Keratinocyte (primary cell): Measurements from ENCODE around the gene PTPRT. TPM values are rescaled to one million over a fixed set of nuclear protein-coding genes. Genes with fewer than 3 reads are reported as not detected.

Experiments
- DNase-seq: peaks from one replicate; pipeline ENCODE4 v3.0.0-alpha.2; 2011; ENCODE audit warnings: low read depth, missing footprints, low spot score
- FAIRE-seq: peaks from 2 replicates; lab custom pipeline; 2011; peaks lifted over from hg19 to GRCh38; lab: Jason Lieb, UNC
- H2AFZ ChIP-seq: 2 replicates; pipeline ENCODE4 v1.6.0; 2012; ENCODE audit warnings: low read length, control low read depth, inconsistent platforms; ENCODE audit not compliant: control insufficient read depth
- H3K27ac ChIP-seq: 2 replicates; pipeline ENCODE4 v1.5.1; 2011; ENCODE audit warnings: low read length; ENCODE audit not compliant: control insufficient read depth, insufficient read depth
- H3K27me3 ChIP-seq: 3 replicates; pipeline ENCODE4 v1.6.0; 2011; ENCODE audit warnings: low read length; ENCODE audit not compliant: control insufficient read depth, insufficient read depth; ENCODE audit errors: extremely low read depth
- H3K36me3 ChIP-seq, 2 experiments: 2 replicates in 1 of 2; 3 replicates in 1 of 2; pipeline ENCODE4 v1.5.1; 2011; ENCODE audit warnings: low read length in 2 of 2, mild to moderate bottlenecking in 1 of 2; ENCODE audit not compliant: control insufficient read depth in 2 of 2, insufficient read depth in 2 of 2; ENCODE audit errors: extremely low read depth in 1 of 2
- H3K4me1 ChIP-seq: 3 replicates; pipeline ENCODE4 v1.5.1; 2011; ENCODE audit warnings: low read length; ENCODE audit not compliant: control insufficient read depth, insufficient read depth; ENCODE audit errors: extremely low read depth
- H3K4me2 ChIP-seq: 3 replicates; pipeline ENCODE4 v1.6.0; 2011; ENCODE audit warnings: low read depth, low read length; ENCODE audit not compliant: control insufficient read depth, insufficient read depth; ENCODE audit errors: extremely low read depth
- H3K4me3 ChIP-seq, 3 experiments: fragments of 200-600 bp in 1 of 3; sonication (generic) in 1 of 3; 2 replicates in 2 of 3; 3 replicates in 1 of 3; pipeline ENCODE4 v1.5.1; 2011 to 2016; ENCODE audit warnings: low read length in 3 of 3, mild to moderate bottlenecking in 3 of 3, control low read depth in 2 of 3, inconsistent platforms in 1 of 3, low read depth in 1 of 3, mixed read lengths in 1 of 3, mixed run types in 1 of 3, moderate library complexity in 1 of 3; ENCODE audit not compliant: control insufficient read depth in 2 of 3, insufficient read depth in 2 of 3; ENCODE audit errors: extremely low read depth in 1 of 3
- H3K79me2 ChIP-seq: 2 replicates; pipeline ENCODE4 v1.6.0; 2012; ENCODE audit warnings: low read length; ENCODE audit not compliant: control insufficient read depth, insufficient read depth
- H3K9ac ChIP-seq: 3 replicates; pipeline ENCODE4 v1.6.0; 2011; ENCODE audit warnings: low read length; ENCODE audit not compliant: control insufficient read depth, insufficient read depth; ENCODE audit errors: extremely low read depth
- H3K9me1 ChIP-seq: 3 replicates; pipeline ENCODE4 v1.6.0; 2011; ENCODE audit warnings: low read length; ENCODE audit not compliant: control insufficient read depth, insufficient read depth; ENCODE audit errors: extremely low read depth
- H3K9me3 ChIP-seq: 2 replicates; pipeline ENCODE4 v1.5.1; 2012; ENCODE audit warnings: low read depth, low read length; ENCODE audit not compliant: control insufficient read depth
- H4K20me1 ChIP-seq: 3 replicates; pipeline ENCODE4 v1.6.0; 2011; ENCODE audit warnings: low read length; ENCODE audit not compliant: control insufficient read depth, insufficient read depth; ENCODE audit errors: extremely low read depth
- CTCF ChIP-seq, 3 experiments: IDR thresholded peaks in 1 of 3; conservative IDR thresholded peaks in 1 of 3; optimal IDR thresholded peaks in 1 of 3; 2 replicates in 2 of 3; 3 replicates in 1 of 3; pipeline versions ENCODE3 to v1.5.1; 2011; ENCODE audit warnings: low read length in 3 of 3, mild to moderate bottlenecking in 3 of 3, moderate library complexity in 2 of 3, control low read depth in 1 of 3, inconsistent platforms in 1 of 3; ENCODE audit not compliant: insufficient read depth in 2 of 3; ENCODE audit errors: extremely low read depth in 1 of 3
- EZH2 ChIP-seq: IDR thresholded peaks from one replicate; pipeline ENCODE4 v1.6.1; 2012; ENCODE audit warnings: inconsistent platforms, mild to moderate bottlenecking, low read length, moderate library complexity
- dilution Hi-C: fragments of 300-500 bp; cut with MboI; formaldehyde crosslinking; loops from one replicate; pipeline ENCODE4 v1.7.0; 2020; ENCODE audit warnings: low sequenced_read_pairs; ENCODE audit not compliant: extremely low pct_ligation_motif_present
- polyA plus RNA-seq, 5 experiments: library from polyadenylated mRNA; depleted of rRNA in 3 of 5; stranded (reverse) in 3 of 5; stranded (forward) in 1 of 5; unstranded in 1 of 5; fragments of >200 nt; gene quantifications; 1 replicate in 1 of 5; 2 replicates in 3 of 5; 3 replicates in 1 of 5; pipeline versions ENCODE4 v1.2.1 to v1.2.3, GENCODE V29; 2011 to 2012; ENCODE audit warnings: missing spikeins in 2 of 5, low read depth in 1 of 5, low replicate concordance in 1 of 5

The PTPRT gene
- polyA plus RNA-seq, 1 donor (not counting 4 experiments of a cell fraction or from before 2014, with no cell fraction given): not detected

GRCh38 chr20:42100137-42100704, 1089.5 kb downstream of the PTPRT start:
- Histone ChIP-seq H2AFZ (no peak overlapping the region), H3K9ac (no peak overlapping the region), H3K4me2 (no peak overlapping the region), H4K20me1 (no peaks in the 10 kb centered on the region), H3K4me1 (no peaks in the 10 kb centered on the region), H3K4me3 (no peak overlapping the region), H3K36me3 (no peaks in the 10 kb centered on the region), H3K27me3 (no peaks in the 10 kb centered on the region), H3K27ac (no peak overlapping the region), H3K9me3 (no peaks in the 10 kb centered on the region), H3K79me2 (no peaks in the 10 kb centered on the region), H3K9me1 (no peaks in the 10 kb centered on the region)
- dilution Hi-C loops: no loop called here
- FAIRE-seq: no peak
- no peak for TF ChIP-seq CTCF (optimal IDR thresholded peaks at IDR 0.05 in 1 of 3, IDR thresholded peaks at IDR 0.05 in 1 of 3, conservative IDR thresholded peaks at IDR 0.05 in 1 of 3; ENCODE audit: extremely low read depth in 1 of 3, insufficient read depth in 2 of 3, low read length in 3 of 3)
- no peak for TF ChIP-seq EZH2
- no peak for DNase-seq

- Histone ChIP-seq H3K36me3 (no peaks in the 10 kb centered on the region), H3K9me1 (no peaks in the 10 kb centered on the region), H2AFZ (no peak overlapping the region), H3K4me2 (no peak overlapping the region), H3K27me3 (no peaks in the 10 kb centered on the region), H4K20me1 (no peaks in the 10 kb centered on the region), H3K4me3 (no peak overlapping the region), H3K9ac (no peak overlapping the region), H3K27ac (no peak overlapping the region), H3K4me1 (no peaks in the 10 kb centered on the region), H3K79me2 (no peaks in the 10 kb centered on the region), H3K9me3 (no peaks in the 10 kb centered on the region)
- DNase-seq (no peak), FAIRE-seq (no peak)
- dilution Hi-C loops: no loop called here
- TF ChIP-seq CTCF (optimal IDR thresholded peaks at IDR 0.05 in 1 of 3, IDR thresholded peaks at IDR 0.05 in 1 of 3, conservative IDR thresholded peaks at IDR 0.05 in 1 of 3; ENCODE audit: extremely low read depth in 1 of 3, insufficient read depth in 2 of 3, low read length in 3 of 3): no peak
- no peak for TF ChIP-seq EZH2
Measured at GRCh38 chr20:42099101-42099500, 1090.6 kb downstream of the PTPRT start.
